CD4-positive, alpha-beta memory T cell (primary cell): ENCODE measurements around the gene TRAPPC2B. TPM values are rescaled to one million over a fixed set of nuclear protein-coding genes. Genes with fewer than 3 reads are reported as not detected.

ENCODE experiments used
- CTCF ChIA-PET: fragments of 350-600 bp; sonication (Branson Sonifier 250); formaldehyde crosslinking; loops from one replicate; lab custom pipeline; 2021; ENCODE audit warnings: inconsistent platforms; ENCODE audit not compliant: partially characterized antibody; lab: Charles Lee
- POLR2A ChIA-PET: fragments of 350-600 bp; sonication (Branson Sonifier 250); formaldehyde crosslinking; loops from one replicate; lab custom pipeline; 2021; ENCODE audit not compliant: partially characterized antibody; lab: Charles Lee
- DNase-seq, 5 donors: peaks; one replicate each; pipeline versions ENCODE4 v3.0.0 to v3.0.0-alpha.2; 2020 to 2022; ENCODE audit warnings: mixed read lengths in 1 of 5
- H3K27ac ChIP-seq: one replicate; pipeline ENCODE4 v1.7.0; 2013; ENCODE audit warnings: low read depth, low read length
- H3K27me3 ChIP-seq: 2 replicates; pipeline ENCODE4 v1.7.0; 2013; ENCODE audit warnings: mild to moderate bottlenecking, low read length, moderate library complexity; ENCODE audit not compliant: insufficient read depth
- H3K36me3 ChIP-seq: 2 replicates; pipeline ENCODE4 v1.7.0; 2013; ENCODE audit warnings: mild to moderate bottlenecking, low read length, moderate library complexity; ENCODE audit not compliant: insufficient read depth
- H3K4me1 ChIP-seq: 2 replicates; pipeline ENCODE4 v1.7.0; 2013; ENCODE audit warnings: mild to moderate bottlenecking, low read length, moderate library complexity; ENCODE audit not compliant: insufficient read depth
- H3K4me3 ChIP-seq, 2 donors: one replicate each; pipeline ENCODE4 v1.7.0; 2013; ENCODE audit warnings: low read length in 2 of 2, mild to moderate bottlenecking in 1 of 2
- H3K9me3 ChIP-seq, 2 donors: one replicate each; pipeline ENCODE4 v1.7.0; 2013; ENCODE audit warnings: low read length in 2 of 2, control low read depth in 1 of 2; ENCODE audit not compliant: control insufficient read depth in 1 of 2
- H3K27ac Mint-ChIP-seq, 7 donors: one replicate each; pipeline ENCODE4 v1.8.0; 2020 to 2021; ENCODE audit warnings: mixed read lengths in 7 of 7, mild to moderate bottlenecking in 6 of 7, inconsistent platforms in 3 of 7, moderate library complexity in 3 of 7
- H3K27me3 Mint-ChIP-seq, 2 donors: one replicate each; pipeline ENCODE4 v1.8.0; 2020 to 2021; ENCODE audit warnings: mixed read lengths in 2 of 2
- H3K36me3 Mint-ChIP-seq, 2 donors: one replicate each; pipeline ENCODE4 v1.8.0; 2020 to 2021; ENCODE audit warnings: mixed read lengths in 2 of 2, inconsistent platforms in 1 of 2, mild to moderate bottlenecking in 1 of 2
- H3K4me1 Mint-ChIP-seq, 4 donors: one replicate each; pipeline ENCODE4 v1.8.0; 2020 to 2021; ENCODE audit warnings: mixed read lengths in 4 of 4, mild to moderate bottlenecking in 1 of 4
- H3K4me3 Mint-ChIP-seq, 8 donors: one replicate each; pipeline ENCODE4 v1.8.0; 2020 to 2021; ENCODE audit warnings: mixed read lengths in 8 of 8, mild to moderate bottlenecking in 7 of 8, moderate library complexity in 6 of 8, inconsistent platforms in 3 of 8
- H3K9me3 Mint-ChIP-seq, 8 donors: one replicate each; pipeline ENCODE4 v1.8.0; 2020 to 2021; ENCODE audit warnings: mixed read lengths in 8 of 8, mild to moderate bottlenecking in 5 of 8, inconsistent platforms in 3 of 8, moderate library complexity in 1 of 8
- intact Hi-C: fragments of 100-400 bp; cut with micrococcal nuclease; formaldehyde crosslinking; loops from one replicate; pipeline ENCODE4 v1.15.1; 2023
- polyA plus RNA-seq, 2 donors: library from polyadenylated mRNA; unstranded; fragments of 300-500 nt; fragmentation: Illumina TruSeq; gene quantifications; one replicate each; pipeline ENCODE4 v1.2.3, GENCODE V29; 2021
- total RNA-seq, 2 experiments: library from RNA; stranded (reverse); gene quantifications; one replicate each; pipeline ENCODE4 v1.2.3, GENCODE V29; 2021

Gene TRAPPC2B
- total and polyA plus RNA-seq, 4 experiments from 2014 or later = 11.0 to 31.0 (median 19.7) TPM

GRCh38 chr19:57350877-57351805 is 12.2 kb upstream of the TRAPPC2B start, which contains the start of gene ZNF304:
Gene ZNF304 (plus strand): TSS chr19:57351271. CDS start chr19:57351665, 394 bp downstream.
- intact Hi-C loops = loop anchor here (1.0 to 2.0 kb wide), 2 partner anchors 12 to 110 kb away; partner anchors contain the start of genes TRAPPC2B, ZNF547 and ZNF805
- Histone ChIP-seq H3K27ac (peak within 1 kb of the TSS; percentile 73), H3K27me3 (no peaks in the 10 kb centered on the region), H3K36me3 (peaks cover 27% of the 10 kb centered on the region), H3K4me1 (peaks cover 20% of the 10 kb centered on the region), H3K4me3 (peak within 1 kb of the TSS; percentile 43 to 93), H3K9me3 (peaks cover 0 to 8% of the 10 kb centered on the region in 2 donors)
- peaks cover 47 to 57% of the 10 kb centered on the region in 2 donors for H3K36me3 Mint-ChIP-seq
- peaks cover 28 to 39% (median 31%) of the 10 kb centered on the region in 4 donors for H3K4me1 Mint-ChIP-seq
- H3K4me3 Mint-ChIP-seq = peak within 1 kb of the TSS; percentile 94 to 99 (median 96)
- H3K27me3 Mint-ChIP-seq = peaks cover 2% of the 10 kb centered on the region in 2 donors
- peak within 1 kb of the TSS; percentile 83 to 97 (median 96) for H3K27ac Mint-ChIP-seq
- H3K9me3 Mint-ChIP-seq = peaks cover 3 to 72% (median 51%) of the 10 kb centered on the region in 8 donors
- ChIA-PET POLR2A (interaction anchor here (0.7 to 1.7 kb wide), 6 partner anchors 12 to 538 kb away, joined by 3 to 12 read pairs (median 4); partner anchors contain the start of genes TRAPPC2B, ZNF543, ZNF547 and ZNF548), CTCF (no interaction called here)
- DNase-seq = peak; percentile 78 to 85 (median 84)

GRCh38 chr19:57351867-57352266 is 11.5 kb upstream of the TRAPPC2B start:
- H3K4me3 ChIP-seq = peak overlapping the region; percentile 43 to 93
- H3K27ac ChIP-seq = peak overlapping the region; percentile 73
- peak overlapping the region; percentile 50 to 97 (median 94) for H3K27ac Mint-ChIP-seq
- H3K9me3 Mint-ChIP-seq = peaks cover 3 to 73% (median 58%) of the 10 kb centered on the region in 8 donors
- intact Hi-C loops = loop anchor here (1.0 to 2.0 kb wide), 2 partner anchors 11 to 111 kb away; partner anchors contain the start of genes TRAPPC2B, ZNF547 and ZNF805
- DNase-seq = no peak
- H3K4me1 Mint-ChIP-seq = peaks cover 28 to 39% (median 31%) of the 10 kb centered on the region in 4 donors
- peak overlapping the region; percentile 94 to 99 (median 96) for H3K4me3 Mint-ChIP-seq
- peaks cover 35% of the 10 kb centered on the region for H3K36me3 ChIP-seq
- peaks cover 54 to 64% of the 10 kb centered on the region in 2 donors for H3K36me3 Mint-ChIP-seq
- peaks cover 1% of the 10 kb centered on the region in 2 donors for H3K27me3 Mint-ChIP-seq
- peaks cover 0 to 15% of the 10 kb centered on the region in 2 donors for H3K9me3 ChIP-seq
- POLR2A ChIA-PET = no interaction called here
- H3K4me1 ChIP-seq = peaks cover 20% of the 10 kb centered on the region
- CTCF ChIA-PET = no interaction called here
- no peaks in the 10 kb centered on the region for H3K27me3 ChIP-seq

- Mint-ChIP-seq H3K4me1 (peaks cover 24 to 32% (median 26%) of the 10 kb centered on the region in 4 donors), H3K27me3 (no peaks in the 10 kb centered on the region), H3K36me3 (peaks cover 78 to 81% of the 10 kb centered on the region in 2 donors), H3K27ac (peak overlapping the region in 1 of 7 donors; percentile 50), H3K9me3 (peaks cover 3 to 92% (median 79%) of the 10 kb centered on the region in 8 donors), H3K4me3 (peak overlapping the region in 1 of 8 donors; percentile 49)
- peaks cover 37% of the 10 kb centered on the region for H3K36me3 ChIP-seq
- H3K4me3 ChIP-seq = no peak overlapping the region
- H3K9me3 ChIP-seq = peaks cover 0 to 38% of the 10 kb centered on the region in 2 donors
- POLR2A ChIA-PET = no interaction called here
- H3K4me1 ChIP-seq = peaks cover 15% of the 10 kb centered on the region
- H3K27ac ChIP-seq = no peak overlapping the region
- DNase-seq = no peak
- no peaks in the 10 kb centered on the region for H3K27me3 ChIP-seq
- intact Hi-C loops = no loop called here
- CTCF ChIA-PET = no interaction called here
These were observed 7.4 kb upstream of the TRAPPC2B start for GRCh38 chr19:57355916-57356315.

- H3K27me3 ChIP-seq = no peaks in the 10 kb centered on the region
- H3K36me3 ChIP-seq = peaks cover 37% of the 10 kb centered on the region
- CTCF ChIA-PET = no interaction called here
- no peak for DNase-seq
- intact Hi-C loops = no loop called here
- Mint-ChIP-seq H3K27me3 (no peaks in the 10 kb centered on the region), H3K4me3 (no peak overlapping the region), H3K4me1 (peaks cover 10 to 17% (median 12%) of the 10 kb centered on the region in 4 donors), H3K36me3 (peaks cover 63 to 71% of the 10 kb centered on the region in 2 donors), H3K27ac (no peak overlapping the region), H3K9me3 (peaks cover 2 to 87% (median 69%) of the 10 kb centered on the region in 8 donors)
- H3K4me1 ChIP-seq = peaks cover 4% of the 10 kb centered on the region
- H3K9me3 ChIP-seq = peaks cover 0 to 38% of the 10 kb centered on the region in 2 donors
- POLR2A ChIA-PET = no interaction called here
- H3K27ac ChIP-seq = no peak overlapping the region
- H3K4me3 ChIP-seq = peak overlapping the region in 1 of 2 donors; percentile 1
These were observed 5.9 kb upstream of the TRAPPC2B start for GRCh38 chr19:57357406-57357805.

- H3K9me3 ChIP-seq = peaks cover 0 to 38% of the 10 kb centered on the region in 2 donors
- Mint-ChIP-seq H3K27me3 (peaks cover 0 to 2% of the 10 kb centered on the region in 2 donors), H3K9me3 (peaks cover 0 to 84% (median 69%) of the 10 kb centered on the region in 8 donors), H3K4me1 (peaks cover 12 to 21% (median 16%) of the 10 kb centered on the region in 4 donors), H3K27ac (no peak overlapping the region), H3K36me3 (peaks cover 61 to 63% of the 10 kb centered on the region in 2 donors), H3K4me3 (no peak overlapping the region)
- peaks cover 28% of the 10 kb centered on the region for H3K36me3 ChIP-seq
- H3K4me1 ChIP-seq = peaks cover 12% of the 10 kb centered on the region
- POLR2A ChIA-PET = no interaction called here
- intact Hi-C loops = no loop called here
- no peak overlapping the region for H3K27ac ChIP-seq
- no peak for DNase-seq
- CTCF ChIA-PET = no interaction called here
- no peak overlapping the region for H3K4me3 ChIP-seq
- no peaks in the 10 kb centered on the region for H3K27me3 ChIP-seq
These were observed 4.1 kb upstream of the TRAPPC2B start for GRCh38 chr19:57359300-57359699.

GRCh38 chr19:57362419-57362818 is 932 bp upstream of the TRAPPC2B start:
- peaks cover 41 to 42% of the 10 kb centered on the region in 2 donors for H3K36me3 Mint-ChIP-seq
- peaks cover 0 to 75% (median 50%) of the 10 kb centered on the region in 8 donors for H3K9me3 Mint-ChIP-seq
- H3K9me3 ChIP-seq = peaks cover 0 to 22% of the 10 kb centered on the region in 2 donors
- peaks cover 12% of the 10 kb centered on the region for H3K4me1 ChIP-seq
- intact Hi-C loops = loop anchor here (2.0 kb wide), 2 partner anchors 216 to 640 kb away; partner anchors contain the start of genes ZNF416 and ZNF606
- H3K4me1 Mint-ChIP-seq = peaks cover 12 to 18% (median 16%) of the 10 kb centered on the region in 4 donors
- H3K36me3 ChIP-seq = no peaks in the 10 kb centered on the region
- DNase-seq = no peak
- peak overlapping the region; percentile 97 to 99 (median 99) for H3K27ac Mint-ChIP-seq
- POLR2A ChIA-PET = interaction anchor here (0.8 to 2.3 kb wide), 5 partner anchors 9 to 555 kb away, joined by 3 to 15 read pairs (median 7); partner anchors contain the start of genes ZNF304, ZNF548 and ZNF805
- H3K4me3 Mint-ChIP-seq = peak overlapping the region in 5 of 8 donors; percentile 92 to 95 (median 93)
- peaks cover 0 to 2% of the 10 kb centered on the region in 2 donors for H3K27me3 Mint-ChIP-seq
- H3K27ac ChIP-seq = peak overlapping the region; percentile 76
- peak overlapping the region; percentile 51 to 70 for H3K4me3 ChIP-seq
- H3K27me3 ChIP-seq = no peaks in the 10 kb centered on the region
- CTCF ChIA-PET = interaction anchor here (1.3 kb wide), 1 partner anchor 44 kb away, joined by 3 read pairs; no protein-coding TSS in a partner anchor
